ENCODE data around the gene SEMA6D.
A peak's percentile ranks its signal among the peaks of the same experiment; 100 is the strongest.

Gene SEMA6D

GRCh38 chr15:47742334-47742733, 25.0 kb downstream of the SEMA6D start:
- peak; percentile 10 for DNase-seq
- no peak for TF ChIP-seq CTCF (IDR thresholded peaks at IDR 0.05; ENCODE audit: low read depth, low read length)
- H3K9me3 ChIP-seq, result no peaks in the 10 kb centered on the region
- H3K36me3 ChIP-seq, result no peaks in the 10 kb centered on the region
- no peaks in the 10 kb centered on the region; the same call in 1 of the 2 replicates for H3K4me1 ChIP-seq
- H3K27me3 ChIP-seq, result no peaks in the 10 kb centered on the region
- H3K4me3 ChIP-seq (ENCODE audit: low read depth, low read length), result no peak overlapping the region

- no peaks in the 10 kb centered on the region for H3K27me3 ChIP-seq
- H3K4me3 ChIP-seq (ENCODE audit: low read depth, low read length), result no peak overlapping the region
- TF ChIP-seq CTCF (IDR thresholded peaks at IDR 0.05; ENCODE audit: low read depth, low read length), result no peak
- DNase-seq, result no peak
- H3K36me3 ChIP-seq, result no peaks in the 10 kb centered on the region
- no peaks in the 10 kb centered on the region; the same call in 1 of the 2 replicates for H3K4me1 ChIP-seq
- no peaks in the 10 kb centered on the region for H3K9me3 ChIP-seq
Observed at GRCh38 chr15:47742742-47743141, 25.4 kb downstream of the SEMA6D start.

GRCh38 chr15:47743385-47743784, 26.1 kb downstream of the SEMA6D start:
- H3K36me3 ChIP-seq, result no peaks in the 10 kb centered on the region
- no peak for TF ChIP-seq CTCF (IDR thresholded peaks at IDR 0.05; ENCODE audit: low read depth, low read length)
- H3K27me3 ChIP-seq, result no peaks in the 10 kb centered on the region
- no peaks in the 10 kb centered on the region for H3K9me3 ChIP-seq
- H3K4me3 ChIP-seq (ENCODE audit: low read depth, low read length), result no peak overlapping the region
- H3K4me1 ChIP-seq, result no peaks in the 10 kb centered on the region; the same call in 1 of the 2 replicates
- DNase-seq, result no peak

- no peak for TF ChIP-seq CTCF (IDR thresholded peaks at IDR 0.05; ENCODE audit: low read depth, low read length)
- Histone ChIP-seq H3K36me3 (no peaks in the 10 kb centered on the region), H3K9me3 (no peaks in the 10 kb centered on the region), H3K4me3 (ENCODE audit: low read depth, low read length) (no peak overlapping the region), H3K4me1 (no peaks in the 10 kb centered on the region; the same call in 1 of the 2 replicates), H3K27me3 (no peaks in the 10 kb centered on the region)
- DNase-seq, result no peak
Observed at GRCh38 chr15:47743886-47744285, 26.6 kb downstream of the SEMA6D start.

GRCh38 chr15:47744496-47744895, 27.2 kb downstream of the SEMA6D start:
- Histone ChIP-seq H3K36me3 (no peaks in the 10 kb centered on the region), H3K27me3 (no peaks in the 10 kb centered on the region), H3K4me3 (ENCODE audit: low read depth, low read length) (no peak overlapping the region), H3K9me3 (no peaks in the 10 kb centered on the region), H3K4me1 (no peaks in the 10 kb centered on the region; the same call in 1 of the 2 replicates)
- no peak for TF ChIP-seq CTCF (IDR thresholded peaks at IDR 0.05; ENCODE audit: low read depth, low read length)
- DNase-seq, result no peak

GRCh38 chr15:47744973-47745372, 27.7 kb downstream of the SEMA6D start:
- no peaks in the 10 kb centered on the region; the same call in 1 of the 2 replicates for H3K4me1 ChIP-seq
- no peak for DNase-seq
- no peak for TF ChIP-seq CTCF (IDR thresholded peaks at IDR 0.05; ENCODE audit: low read depth, low read length)
- no peaks in the 10 kb centered on the region for H3K9me3 ChIP-seq
- no peak overlapping the region for H3K4me3 ChIP-seq (ENCODE audit: low read depth, low read length)
- H3K36me3 ChIP-seq, result no peaks in the 10 kb centered on the region
- H3K27me3 ChIP-seq, result no peaks in the 10 kb centered on the region
